Femur (tissue), 1 donor: Measurements from ENCODE around the gene SKAP2.

Experiments
- DNase-seq: peaks from one replicate; pipeline ENCODE4 v3.0.0-alpha.2; 2017

The SKAP2 gene, protein sequence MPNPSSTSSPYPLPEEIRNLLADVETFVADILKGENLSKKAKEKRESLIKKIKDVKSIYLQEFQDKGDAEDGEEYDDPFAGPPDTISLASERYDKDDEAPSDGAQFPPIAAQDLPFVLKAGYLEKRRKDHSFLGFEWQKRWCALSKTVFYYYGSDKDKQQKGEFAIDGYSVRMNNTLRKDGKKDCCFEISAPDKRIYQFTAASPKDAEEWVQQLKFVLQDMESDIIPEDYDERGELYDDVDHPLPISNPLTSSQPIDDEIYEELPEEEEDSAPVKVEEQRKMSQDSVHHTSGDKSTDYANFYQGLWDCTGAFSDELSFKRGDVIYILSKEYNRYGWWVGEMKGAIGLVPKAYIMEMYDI

DNA sequence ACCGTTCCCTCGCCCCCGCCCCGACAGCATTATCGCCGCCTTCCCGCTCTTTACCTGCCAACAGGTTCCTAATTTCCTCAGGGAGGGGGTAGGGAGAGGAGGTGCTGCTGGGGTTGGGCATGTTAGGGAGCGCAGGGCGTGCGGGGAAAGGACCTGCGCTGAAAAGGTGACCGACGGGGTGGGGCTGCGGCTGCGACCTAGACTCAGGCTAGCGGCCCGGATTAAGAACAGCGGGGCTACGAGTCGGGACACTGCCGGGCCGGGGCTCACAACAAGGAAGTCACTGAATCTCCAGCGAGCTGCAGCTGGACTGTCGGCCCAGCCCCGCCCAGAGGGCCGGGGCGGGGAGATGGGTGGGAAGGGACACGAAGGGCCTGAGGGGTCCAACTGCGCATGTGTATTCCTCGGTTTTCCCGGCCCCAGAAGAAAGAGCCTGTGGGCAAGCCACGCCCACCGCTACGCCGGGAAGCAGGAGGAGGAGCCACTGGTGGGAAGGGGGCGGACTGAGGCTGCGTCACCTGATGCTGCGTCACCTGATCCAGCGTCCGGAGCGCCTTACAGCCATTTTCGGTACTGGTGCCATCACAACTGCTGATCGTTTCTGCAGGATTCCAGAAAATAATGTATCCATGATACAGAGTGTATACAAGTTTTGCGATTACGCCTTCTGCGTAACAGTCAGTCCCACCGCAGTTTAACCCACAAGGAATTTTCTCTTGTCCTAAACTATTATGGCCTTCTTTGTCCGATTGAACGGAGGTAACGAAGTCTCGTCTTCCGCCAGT lies at the start of gene SKAP2:
Gene SKAP2 (minus strand): TSS at position 282 of the 785 bp plus-strand sequence. CDS start 161 bp downstream, at position 121.
- DNase-seq, result peak; percentile 99

DNA sequence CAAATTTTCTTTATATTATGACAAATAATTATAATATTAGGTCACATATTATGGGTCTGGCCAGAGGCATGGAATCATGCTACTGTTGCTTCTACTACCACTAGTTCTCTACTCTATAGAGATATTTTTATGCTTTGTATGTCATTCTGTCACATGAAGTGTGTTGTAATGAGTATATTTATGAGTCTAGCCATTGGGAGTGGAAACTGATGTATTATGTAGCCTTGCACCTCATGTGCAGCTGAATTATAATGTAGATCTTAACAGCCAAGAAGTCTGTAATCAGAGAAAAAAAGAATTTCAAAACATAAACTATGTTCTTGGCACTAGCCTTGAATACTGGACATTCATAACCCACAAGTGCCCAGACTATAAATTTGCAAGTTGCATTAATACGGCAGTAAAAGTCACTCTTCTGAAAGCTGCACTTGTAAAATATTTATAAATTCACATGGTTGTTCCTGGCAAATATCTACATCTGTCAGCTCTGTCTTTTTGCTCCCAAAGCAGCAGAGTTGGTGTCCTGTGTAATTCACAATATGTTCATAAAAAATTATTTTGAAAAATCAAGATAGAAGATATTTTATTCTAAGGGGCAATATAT lies 48.6 kb upstream of the SKAP2 start:
- no peak for DNase-seq

DNA sequence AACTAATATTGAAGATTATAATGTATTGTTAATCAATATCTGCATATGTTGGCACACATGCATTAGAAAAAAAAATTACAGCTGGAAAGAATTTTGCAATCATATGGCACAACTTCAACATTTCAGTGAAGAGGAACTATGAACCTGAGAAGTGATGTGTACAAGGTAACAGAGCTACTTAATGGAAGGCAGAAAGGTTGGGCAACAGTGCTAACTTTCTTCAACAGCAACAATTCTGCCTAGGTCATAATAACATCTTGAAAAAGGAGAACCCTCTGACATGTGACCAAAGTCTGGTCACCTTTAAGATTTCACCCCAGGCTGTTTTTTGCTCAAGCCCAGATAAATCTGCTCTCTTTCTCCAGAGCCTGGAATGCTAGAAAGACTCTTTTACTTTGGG lies 47.9 kb upstream of the SKAP2 start:
- DNase-seq, result no peak

DNA sequence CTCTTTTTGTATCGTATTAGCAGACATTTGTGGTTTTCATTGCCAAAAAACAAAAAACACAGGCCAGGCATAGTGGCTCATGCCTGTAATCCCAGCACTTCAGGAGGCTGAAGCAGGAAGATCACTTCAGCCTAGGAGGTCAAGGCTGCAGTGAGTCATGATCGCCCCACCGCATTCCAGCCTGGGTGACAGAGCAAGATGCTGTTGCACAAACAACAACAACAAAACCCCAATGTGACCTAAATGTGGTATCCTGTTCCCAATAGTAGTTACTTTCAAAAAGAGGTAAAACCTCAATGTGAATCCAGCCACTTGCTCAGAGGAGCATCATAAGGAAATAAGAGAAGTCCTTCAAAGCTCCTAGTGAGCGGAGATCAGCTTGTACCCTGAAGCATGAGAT lies 45.8 kb upstream of the SKAP2 start:
- no peak for DNase-seq

DNA sequence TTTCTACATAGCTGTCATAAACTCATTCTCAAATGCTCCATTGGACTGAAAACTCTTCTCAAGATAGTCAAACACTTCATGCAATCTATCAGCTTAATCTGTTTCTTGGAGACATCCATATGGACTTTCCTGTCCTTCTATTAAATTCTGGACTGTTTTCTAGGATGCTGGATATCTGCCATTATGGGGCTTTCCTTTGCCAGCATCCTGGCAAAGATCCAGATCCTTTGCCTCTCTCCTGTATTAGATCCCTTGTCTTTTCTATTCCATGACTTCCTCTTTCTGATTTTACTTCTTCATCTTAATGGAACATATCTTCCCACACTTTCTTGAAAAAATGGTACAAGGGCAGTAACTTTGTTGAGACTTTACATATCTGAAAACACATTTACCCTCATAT lies 35.9 kb upstream of the SKAP2 start:
- no peak for DNase-seq

DNA sequence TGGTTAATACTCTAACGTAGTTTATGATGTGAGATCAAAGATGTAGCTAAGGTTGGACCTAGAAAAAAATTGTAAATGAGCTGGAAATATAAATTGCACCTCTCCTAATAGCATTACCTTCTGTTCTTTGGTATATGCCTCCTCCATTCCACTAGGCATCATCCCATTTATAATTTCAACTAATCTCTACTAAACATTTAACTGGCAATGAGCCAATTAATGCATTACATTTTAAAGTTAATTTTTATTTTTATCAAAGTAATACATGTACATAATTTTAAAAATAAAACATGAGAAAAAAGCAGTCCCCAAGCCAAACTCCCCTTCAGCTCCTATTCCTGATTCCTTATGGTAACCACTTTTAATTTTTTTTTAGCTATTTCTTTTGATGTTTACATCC lies 35.1 kb upstream of the SKAP2 start:
- DNase-seq, result no peak

DNA sequence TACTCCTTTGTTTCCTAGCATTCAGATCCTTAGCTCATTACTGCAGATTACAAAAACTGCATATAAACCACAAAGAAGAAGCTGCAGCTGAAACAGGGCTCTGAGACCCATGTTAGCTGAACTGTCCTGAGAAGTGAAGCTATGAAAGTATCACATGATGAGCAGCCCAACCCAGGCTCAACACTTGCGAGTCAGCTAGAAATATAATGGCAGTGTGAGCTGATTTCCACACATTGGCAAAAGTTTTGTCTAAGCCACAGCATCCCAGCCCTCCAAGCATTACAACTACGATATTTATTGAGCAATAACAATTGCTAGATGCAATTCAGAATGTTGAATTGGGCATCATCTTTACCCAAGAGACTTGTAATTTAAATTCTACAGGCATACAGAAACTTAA lies 34.5 kb upstream of the SKAP2 start:
- DNase-seq, result no peak

DNA sequence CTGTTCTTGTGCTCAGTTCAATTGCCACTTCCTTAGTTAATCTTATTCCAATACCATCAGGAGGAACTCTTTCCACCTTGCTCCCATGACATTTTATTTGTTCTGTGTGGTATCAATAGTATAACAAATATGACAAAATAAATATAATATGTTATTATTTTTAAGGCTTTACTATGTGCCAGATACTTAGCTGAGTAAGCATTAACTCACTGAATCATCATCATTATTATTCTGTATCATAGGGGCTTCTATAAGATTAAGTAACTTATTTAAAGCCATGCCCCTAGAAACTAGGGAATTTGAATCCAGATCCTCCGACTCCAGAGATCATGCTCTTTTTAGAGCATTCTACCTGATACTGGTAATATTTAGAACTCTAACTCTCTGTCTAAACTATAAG lies 33.5 kb upstream of the SKAP2 start:
- no peak for DNase-seq

DNA sequence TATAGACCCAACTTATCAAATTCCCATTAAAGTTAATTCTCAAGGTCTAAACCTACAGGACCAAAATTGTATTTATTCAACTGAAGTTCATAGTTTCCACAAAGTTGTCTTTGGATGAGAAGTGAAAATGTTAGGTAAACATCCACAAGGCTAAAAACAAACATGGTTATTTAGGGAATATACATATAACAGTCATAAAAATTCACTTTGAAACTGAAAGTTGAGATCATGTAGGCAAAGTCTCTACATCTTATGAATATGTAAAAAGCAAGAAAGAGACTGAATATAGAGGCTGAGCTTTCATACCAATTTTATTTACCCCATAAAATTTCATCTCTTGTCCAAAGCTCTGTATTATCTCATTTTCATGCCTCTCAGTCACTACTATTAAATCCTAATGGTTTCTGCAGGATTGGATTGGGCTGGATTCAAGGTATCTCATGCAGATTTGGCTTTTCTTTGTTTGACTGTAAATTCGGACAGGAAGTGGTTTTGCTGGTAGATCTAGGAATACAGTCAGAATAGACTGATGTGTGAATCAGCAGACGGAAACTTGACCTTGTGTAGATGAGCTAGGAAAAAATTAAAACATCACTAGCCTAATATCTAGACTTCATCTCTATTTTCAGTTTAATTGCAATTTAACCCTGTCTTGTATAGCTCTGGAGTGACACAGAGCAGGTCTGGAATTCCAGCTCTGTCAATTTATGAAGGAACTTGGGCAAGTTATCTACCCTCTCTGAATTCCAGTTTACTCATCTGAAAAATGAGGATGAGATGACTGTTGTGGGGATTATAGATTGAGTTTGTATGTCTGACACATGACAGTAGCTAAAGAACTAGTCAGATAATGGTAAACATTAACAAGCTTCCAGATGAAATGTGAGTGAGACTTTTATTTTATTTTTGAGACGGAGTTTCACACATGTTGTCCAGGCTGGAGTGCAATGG lies 27.3 kb upstream of the SKAP2 start:
- no peak for DNase-seq

DNA sequence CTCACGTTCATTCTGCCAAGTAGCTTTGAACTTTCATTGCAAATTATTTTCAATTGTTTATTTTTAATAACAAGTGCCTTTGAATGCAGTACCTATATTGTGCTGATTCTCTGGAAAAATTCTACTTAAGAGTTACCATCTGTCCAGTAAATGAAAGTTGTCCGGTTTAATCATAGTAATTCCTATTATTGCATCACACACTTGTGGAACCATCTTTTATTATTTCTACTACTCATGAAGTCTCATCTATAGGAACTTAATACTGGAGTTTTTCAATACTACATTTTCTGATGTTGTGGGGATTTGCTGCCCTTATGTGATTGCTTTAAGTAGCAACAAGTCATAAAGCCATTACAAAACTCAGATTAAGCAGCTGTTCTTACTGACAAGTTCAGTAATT lies 16.5 kb upstream of the SKAP2 start:
- DNase-seq, result no peak

DNA sequence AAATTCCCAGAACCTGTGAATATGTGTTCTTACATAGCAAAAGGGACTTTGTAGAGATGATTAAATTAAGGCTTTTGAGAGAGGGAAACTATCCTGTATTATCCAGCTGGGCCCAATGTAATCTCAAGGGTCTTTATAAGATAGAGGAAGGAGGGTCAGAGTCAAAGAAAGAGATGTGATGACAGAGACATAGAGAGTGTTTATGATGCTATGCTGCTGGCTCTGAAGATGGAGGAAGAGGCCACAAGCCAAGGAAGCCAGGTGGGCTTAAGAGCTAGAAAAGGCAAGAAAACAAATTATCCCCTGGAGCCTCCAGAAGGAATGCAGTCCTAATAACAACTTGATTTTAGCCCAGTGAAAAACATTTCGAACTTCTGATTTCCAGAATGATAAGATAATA lies 15.3 kb upstream of the SKAP2 start:
- DNase-seq, result no peak

DNA sequence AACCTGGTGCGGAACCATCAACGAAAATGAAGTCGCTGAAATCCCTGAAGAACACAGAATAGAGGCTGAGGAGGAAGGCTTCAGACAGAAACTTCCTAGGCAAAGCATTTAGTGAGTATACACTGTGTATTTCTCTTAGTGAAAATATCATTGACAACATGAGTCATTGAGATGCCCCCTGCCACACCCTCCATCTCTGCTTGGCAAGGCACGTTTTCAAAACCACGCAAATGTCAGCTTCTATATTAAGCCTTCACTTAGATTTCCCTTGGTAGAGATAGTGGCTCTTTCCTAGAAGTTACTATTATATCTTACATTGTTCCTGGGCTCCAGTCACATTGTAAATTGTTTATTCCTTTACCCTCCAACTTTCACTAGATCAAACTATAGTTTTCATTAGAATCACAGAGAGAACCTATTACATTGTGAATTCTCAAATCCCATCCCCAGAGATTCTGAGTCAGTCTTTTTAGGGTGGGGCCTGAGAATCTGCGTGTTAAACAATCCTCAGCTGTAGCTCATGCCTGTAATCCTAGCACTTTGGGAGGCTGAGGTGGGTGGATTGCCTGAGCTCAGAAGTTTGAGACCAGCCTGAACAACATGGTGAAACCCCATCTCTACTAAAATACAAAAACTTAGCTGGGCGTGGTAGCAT lies 4.6 kb upstream of the SKAP2 start:
- DNase-seq, result no peak

DNA sequence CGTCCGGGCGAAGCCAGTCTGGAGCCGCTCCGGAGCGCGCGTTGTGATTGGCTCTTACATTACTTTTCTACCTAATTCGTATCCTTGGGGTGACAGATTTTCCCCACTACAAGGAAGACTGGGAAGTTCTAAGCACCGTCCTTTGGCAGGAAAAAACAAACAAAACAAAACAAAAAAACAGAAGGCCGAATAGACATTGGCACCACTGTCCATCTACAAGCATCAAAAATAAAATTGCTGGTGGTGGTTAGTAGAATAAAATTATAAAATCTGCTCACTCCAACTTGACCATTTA lies 651 bp upstream of the SKAP2 start:
- DNase-seq, result no peak

DNA sequence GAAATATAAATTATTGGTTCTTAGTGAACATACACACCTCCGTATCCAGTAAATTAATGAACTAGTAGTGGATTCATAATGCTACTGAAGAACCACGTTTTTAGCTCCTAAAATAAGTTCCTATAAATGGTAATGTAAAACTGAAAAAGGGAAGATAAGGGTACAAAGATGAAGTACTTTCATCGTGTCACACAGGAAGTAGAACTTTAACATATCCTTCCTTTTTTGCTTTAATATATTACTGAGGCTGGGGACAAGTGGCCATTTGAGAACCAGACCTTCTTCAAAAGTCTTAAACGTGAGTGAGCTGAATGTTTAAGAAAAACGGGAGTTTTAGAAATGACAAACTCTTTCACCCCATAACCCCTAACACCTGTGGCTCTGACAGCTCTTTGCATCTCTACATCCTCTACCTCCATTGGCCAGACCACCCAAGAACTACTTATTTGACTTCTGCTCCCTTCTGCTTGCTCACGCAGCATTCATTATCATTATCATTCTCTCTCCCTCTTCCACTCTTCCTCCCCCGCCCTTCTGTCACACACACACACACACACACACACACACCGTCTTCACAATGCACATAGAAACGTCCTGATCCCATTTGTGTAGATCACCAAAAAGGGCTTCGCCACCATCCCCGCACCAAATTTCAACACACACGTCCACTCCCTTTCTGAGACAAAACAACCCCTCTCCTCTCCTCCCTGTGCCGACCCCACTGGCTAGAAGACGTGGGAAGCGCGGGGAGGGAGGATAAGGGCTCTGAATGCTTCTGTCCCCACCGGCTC lies 677 bp downstream of the SKAP2 start:
- DNase-seq, result no peak

DNA sequence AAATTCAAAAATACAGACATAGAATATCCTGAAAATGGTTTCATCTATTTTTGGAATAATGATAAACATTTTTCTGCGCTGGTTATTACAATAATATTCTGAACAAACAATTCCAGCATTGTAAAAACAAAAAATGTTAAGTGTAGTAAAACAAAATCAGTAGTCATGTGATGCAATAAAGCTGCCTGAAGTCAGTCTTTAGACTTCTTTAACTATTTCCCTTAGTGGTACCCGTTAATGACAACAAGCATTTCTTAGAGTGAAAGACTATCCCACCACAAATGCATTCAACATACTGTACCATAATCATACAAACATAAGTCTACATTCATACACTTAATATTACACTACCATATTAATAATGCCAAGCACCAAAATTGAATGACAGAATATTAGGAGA lies 1.6 kb downstream of the SKAP2 start:
- no peak for DNase-seq

DNA sequence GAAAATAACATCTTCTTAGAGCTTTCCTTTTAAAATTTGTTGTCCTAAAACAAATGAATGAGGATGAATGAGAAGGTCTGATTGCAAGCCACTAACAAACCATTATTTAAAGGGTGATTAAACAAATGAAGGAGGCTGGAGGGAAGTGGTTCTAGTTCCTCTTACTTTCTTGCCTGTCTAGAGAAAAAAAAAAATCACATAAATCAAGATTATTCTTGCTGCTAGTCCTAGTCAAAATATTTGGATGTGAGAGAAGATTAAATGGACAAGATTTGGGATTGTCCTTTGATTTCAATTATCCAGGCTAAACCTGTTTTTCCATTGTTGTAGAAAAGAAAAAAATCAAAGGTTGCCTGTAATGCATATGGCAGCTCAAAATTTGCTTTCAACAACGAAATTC lies 3.3 kb downstream of the SKAP2 start:
- no peak for DNase-seq

DNA sequence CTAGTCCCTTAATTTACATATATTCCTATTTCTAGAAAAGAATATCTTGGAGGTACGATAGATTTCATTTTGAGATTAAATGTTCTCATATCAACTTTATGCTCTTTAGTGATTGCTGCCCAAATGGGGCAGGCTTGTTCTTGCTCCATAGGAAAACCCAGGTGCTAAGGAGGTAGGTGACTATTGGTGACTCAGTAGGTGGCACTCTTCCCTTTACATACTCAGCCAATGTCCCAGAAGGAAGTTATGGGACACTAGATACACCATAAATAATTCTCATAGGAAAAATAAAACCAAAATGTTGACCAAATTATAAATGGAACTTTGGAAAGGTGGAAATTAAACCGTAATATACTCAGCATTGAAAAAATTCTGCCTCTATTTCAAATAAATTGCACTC lies 4.0 kb downstream of the SKAP2 start:
- DNase-seq, result no peak

DNA sequence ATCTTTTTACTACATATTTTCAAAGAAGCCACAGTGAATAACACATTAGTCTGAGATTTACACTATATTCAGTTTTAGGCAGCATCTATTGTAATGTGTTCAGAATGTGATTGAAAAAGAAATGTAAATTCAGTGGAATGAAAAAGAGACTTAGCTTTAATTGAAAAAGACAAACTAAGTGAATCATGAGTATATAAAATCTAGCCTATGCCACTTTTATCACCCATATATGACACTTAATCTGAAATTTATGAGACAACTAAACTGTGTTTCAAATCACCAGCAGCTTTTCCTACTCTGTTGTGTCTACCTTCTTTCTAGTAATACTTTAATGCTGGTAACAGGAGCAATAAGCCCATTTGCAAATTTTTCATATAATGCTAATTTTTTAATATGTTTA lies 4.7 kb downstream of the SKAP2 start:
- DNase-seq, result no peak

DNA sequence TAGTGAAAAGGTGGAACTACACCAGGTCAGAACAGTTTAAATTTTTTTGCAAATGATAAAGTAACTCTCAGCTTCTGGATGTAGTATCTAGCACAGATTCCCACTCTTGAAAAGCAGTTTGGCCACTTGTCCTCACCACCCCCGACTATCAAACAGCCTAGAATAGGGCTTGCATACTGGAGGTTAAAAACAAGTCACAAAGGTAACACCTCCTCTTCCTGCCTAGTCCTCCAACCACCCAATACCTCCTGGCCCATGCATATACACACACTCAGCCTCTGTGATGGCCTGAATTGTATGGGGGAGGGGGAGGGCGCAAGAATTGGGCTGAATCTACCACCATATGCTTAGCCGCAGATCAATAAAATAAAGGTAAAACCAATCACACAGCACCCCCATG lies 5.7 kb downstream of the SKAP2 start:
- no peak for DNase-seq

DNA sequence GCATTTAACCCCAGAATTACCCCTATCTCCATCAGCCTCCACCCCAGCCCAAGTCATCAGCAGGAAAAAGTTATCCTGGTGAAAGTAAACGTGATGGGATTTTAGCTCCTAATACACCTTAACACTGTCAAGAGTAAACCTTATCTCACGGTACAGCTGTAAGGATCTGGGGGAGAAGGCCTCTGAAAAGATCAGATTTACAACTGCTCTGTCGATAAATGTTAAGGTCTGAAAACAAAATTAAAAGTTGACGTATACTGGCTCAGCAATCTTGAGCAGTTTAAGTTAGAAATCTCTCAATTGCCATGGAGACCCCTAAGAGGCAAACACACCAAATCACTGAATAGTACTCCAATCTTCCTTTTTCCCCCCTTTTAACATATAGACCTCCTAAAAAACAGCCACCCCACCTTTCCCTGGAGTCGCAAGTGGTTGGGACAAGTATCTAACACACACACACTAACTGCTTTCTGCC lies 6.1 kb downstream of the SKAP2 start:
- no peak for DNase-seq

DNA sequence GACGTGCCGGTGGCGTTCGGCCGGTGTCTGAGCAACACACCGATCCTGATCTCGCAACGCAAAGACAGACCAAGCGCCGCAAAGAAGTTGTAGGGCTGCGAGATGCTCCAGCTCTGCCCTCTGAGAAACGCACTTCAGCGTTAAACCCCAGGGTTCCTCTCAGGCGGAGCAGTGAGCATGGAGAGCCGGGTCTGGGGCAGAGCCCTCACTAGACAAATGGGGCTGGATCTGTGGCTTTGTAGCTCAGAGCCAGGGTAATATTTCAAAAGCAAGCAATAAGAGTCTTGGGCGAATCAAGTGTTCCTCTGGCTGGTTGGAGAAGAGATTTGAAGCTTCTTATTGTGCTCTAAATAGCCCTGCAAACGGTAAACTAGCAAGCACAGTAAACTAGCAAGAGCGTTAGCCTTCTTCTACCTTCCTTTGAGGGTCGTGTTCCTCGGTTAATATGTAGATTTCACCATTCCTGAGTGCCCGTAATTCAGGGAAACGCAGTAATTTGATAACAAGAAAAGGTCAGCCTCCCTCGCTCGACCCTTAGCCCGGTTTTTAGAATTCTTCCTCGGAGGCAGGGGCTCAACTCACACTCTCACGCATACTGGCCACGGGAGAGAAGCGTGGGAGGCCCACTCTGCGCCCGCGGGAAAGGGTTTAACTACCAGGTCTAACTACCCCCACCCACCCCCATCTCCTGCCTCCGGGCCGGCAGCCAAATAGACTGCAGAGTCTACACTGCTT lies 6.7 kb downstream of the SKAP2 start:
- DNase-seq, result peak; percentile 33
